Mesodermal cell (in vitro differentiated cells): ENCODE results near the gene RAMP3.

ENCODE experiments used
- H3K27ac ChIP-seq: 2 replicates; pipeline ENCODE4 v1.7.0; 2013; ENCODE audit warnings: mild to moderate bottlenecking, low read depth, low read length, moderate library complexity; ENCODE audit not compliant: severe bottlenecking
- H3K36me3 ChIP-seq: 2 replicates; pipeline ENCODE4 v1.7.1; 2013; ENCODE audit warnings: mild to moderate bottlenecking, low read length, moderate library complexity; ENCODE audit not compliant: control insufficient read depth, insufficient read depth
- H3K4me1 ChIP-seq: one replicate; pipeline ENCODE4 v1.7.1; 2013; ENCODE audit warnings: mild to moderate bottlenecking, low read length; ENCODE audit not compliant: insufficient read depth, control insufficient read depth, poor library complexity, severe bottlenecking
- H3K4me3 ChIP-seq: 2 replicates; pipeline ENCODE4 v1.7.0; 2013; ENCODE audit warnings: low read length, control low read depth, mild to moderate bottlenecking; ENCODE audit not compliant: insufficient read depth, poor library complexity, severe bottlenecking; ENCODE audit errors: extremely low read depth
- H3K9me3 ChIP-seq: 2 replicates; pipeline ENCODE4 v1.7.1; 2013; ENCODE audit warnings: mild to moderate bottlenecking, low read length, moderate library complexity; ENCODE audit not compliant: control insufficient read depth
- WGBS, 2 experiments: methylation state at CpG; one replicate each; pipeline ENCODE4 v1.1.5; 2013; ENCODE audit warnings: missing lambda C conversion rate in 2 of 2; ENCODE audit not compliant: insufficient coverage in 2 of 2; 5-methylcytosine and 5-hydroxymethylcytosine counted together

The RAMP3 gene

GRCh38 chr7:45180084-45180986, 22.7 kb downstream of the RAMP3 start:
- Histone ChIP-seq H3K4me3 (no peak overlapping the region), H3K4me1 (no peaks in the 10 kb centered on the region), H3K9me3 (no peaks in the 10 kb centered on the region), H3K36me3 (no peaks in the 10 kb centered on the region), H3K27ac (no peak overlapping the region)
- 89 to 90% methylated on average over 8 to 12 of the region's 13 CpGs for WGBS, 2 experiments

GRCh38 chr7:45181286-45181960, 23.8 kb downstream of the RAMP3 start:
- WGBS, 2 experiments: 81 to 83% methylated on average over 5 to 6 of the region's 7 CpGs
- no peak overlapping the region for H3K4me3 ChIP-seq

DNA sequence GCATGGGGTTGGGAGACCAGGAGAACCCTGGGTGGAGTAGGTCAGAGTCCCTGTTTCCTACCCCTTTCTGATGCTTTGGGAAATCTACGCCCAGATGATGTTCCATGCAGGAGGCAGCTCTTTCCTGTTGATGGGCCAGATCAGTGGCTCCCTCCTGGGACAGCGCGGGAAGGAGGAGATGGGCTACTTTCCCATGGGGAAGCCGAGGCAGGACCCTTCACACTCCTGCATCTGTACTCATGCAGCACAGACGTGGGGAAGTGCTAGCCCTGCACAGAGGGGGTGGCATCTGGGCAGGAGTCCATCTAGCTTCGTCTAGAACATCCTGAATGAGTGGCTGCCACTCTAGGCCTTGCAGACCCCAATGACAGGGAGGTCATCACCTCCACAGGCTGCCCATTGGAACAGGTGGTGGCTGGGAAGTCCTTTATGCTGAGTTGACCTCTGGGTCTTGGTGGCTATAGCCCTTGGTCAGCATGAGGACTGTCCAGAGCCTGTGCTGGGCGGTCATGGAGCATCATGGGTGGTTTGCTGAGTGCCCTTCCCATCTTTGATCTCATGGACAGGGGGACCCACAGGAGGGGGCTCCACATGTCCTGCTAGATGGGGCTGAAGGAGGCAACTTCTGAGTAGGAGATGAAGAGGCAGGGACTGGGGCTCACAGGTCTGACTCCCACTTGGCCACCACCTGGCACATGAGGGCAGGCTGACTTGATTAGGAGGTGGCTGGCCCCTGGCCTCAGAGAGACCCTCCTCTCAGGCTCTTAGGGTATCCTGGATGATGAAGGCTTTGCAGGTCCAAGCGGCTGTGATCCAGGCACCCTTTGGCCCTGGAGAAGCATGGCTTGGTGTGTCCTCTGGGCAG, 24.6 kb downstream of the RAMP3 start:
- Histone ChIP-seq H3K36me3 (no peaks in the 10 kb centered on the region), H3K4me3 (no peak overlapping the region), H3K9me3 (no peaks in the 10 kb centered on the region), H3K27ac (no peak overlapping the region), H3K4me1 (no peaks in the 10 kb centered on the region)
- 73 to 87% methylated on average over 5 to 8 of the region's 8 CpGs for WGBS, 2 experiments

More at GRCh38 chr7:45181286-45181960, 23.8 kb downstream of the RAMP3 start:
- no peaks in the 10 kb centered on the region for H3K4me1 ChIP-seq
- H3K27ac ChIP-seq: no peak overlapping the region
- H3K9me3 ChIP-seq: no peaks in the 10 kb centered on the region
- H3K36me3 ChIP-seq: no peaks in the 10 kb centered on the region

GRCh38 chr7:45182856-45183710, 25.5 kb downstream of the RAMP3 start:
- WGBS, 2 experiments: 89 to 92% methylated on average over 15 to 19 of the region's 21 CpGs
- Histone ChIP-seq H3K27ac (no peak overlapping the region), H3K36me3 (no peaks in the 10 kb centered on the region), H3K4me3 (no peak overlapping the region), H3K4me1 (no peaks in the 10 kb centered on the region), H3K9me3 (no peaks in the 10 kb centered on the region)

DNA sequence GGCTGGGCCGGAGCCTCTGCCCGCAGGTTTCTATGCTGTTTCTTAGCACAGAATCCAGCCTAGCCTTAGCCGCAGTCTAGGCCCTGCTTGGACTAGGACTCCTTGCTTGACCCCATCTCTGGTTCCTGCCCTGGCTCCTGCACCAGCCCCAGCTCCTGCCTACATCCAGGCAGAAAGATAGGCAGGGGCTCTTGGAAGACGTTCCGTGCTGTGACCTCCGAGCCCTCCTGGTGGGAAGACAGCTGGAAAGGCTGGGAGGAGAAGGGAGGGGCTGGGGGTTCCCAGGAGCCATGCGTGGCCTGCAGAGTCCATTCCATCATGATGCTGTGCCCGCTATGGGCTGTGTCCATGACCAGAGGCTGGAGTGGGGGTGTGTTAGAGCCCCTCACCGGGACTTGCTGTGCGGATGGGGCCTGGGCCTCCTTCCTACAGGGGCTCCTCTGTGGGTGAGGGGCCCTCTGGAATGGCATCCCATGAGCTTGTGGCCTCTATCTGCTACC, 26.2 kb downstream of the RAMP3 start:
- WGBS, 2 experiments: 87 to 90% methylated on average over 8 of the region's 10 CpGs
- H3K27ac ChIP-seq: no peak overlapping the region
- H3K36me3 ChIP-seq: no peaks in the 10 kb centered on the region
- H3K4me3 ChIP-seq: no peak overlapping the region
- no peaks in the 10 kb centered on the region for H3K9me3 ChIP-seq
- no peaks in the 10 kb centered on the region for H3K4me1 ChIP-seq

DNA sequence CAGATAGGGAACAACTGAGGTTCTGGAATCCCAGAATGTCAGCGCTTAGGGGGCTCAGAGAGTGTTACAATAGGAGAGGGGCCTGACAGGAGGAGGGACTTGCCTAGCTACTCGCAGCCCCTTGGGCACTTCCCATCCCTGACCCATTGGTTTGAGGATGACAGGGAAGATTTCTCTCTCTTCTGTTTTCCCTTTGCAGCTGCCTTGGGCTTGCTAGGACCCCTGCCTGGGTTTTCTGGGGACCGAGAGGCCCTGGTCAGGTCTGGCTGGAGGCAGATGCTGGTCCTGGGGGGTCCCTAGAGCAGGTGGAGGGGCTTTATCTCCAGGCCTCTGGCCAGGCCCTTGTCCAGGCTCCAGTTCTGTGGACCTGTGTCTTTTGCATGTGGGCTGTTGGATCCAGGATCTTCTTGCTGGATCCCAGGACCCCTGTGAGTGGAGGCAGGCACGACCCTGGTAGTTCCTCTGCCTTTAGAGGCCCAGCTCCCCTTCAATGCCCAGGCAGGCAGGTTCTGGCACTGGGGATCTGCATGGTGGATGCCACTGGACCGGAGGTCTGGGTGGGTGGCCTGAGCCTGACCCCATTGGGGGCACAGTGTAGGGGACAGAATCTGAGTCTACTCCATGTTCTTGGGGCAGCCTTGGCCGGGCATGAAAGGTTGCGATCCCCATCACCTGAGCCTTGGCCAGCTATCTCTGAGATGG, 26.9 kb downstream of the RAMP3 start:
- no peaks in the 10 kb centered on the region for H3K36me3 ChIP-seq
- H3K9me3 ChIP-seq: no peaks in the 10 kb centered on the region
- 87 to 94% methylated on average over 5 to 6 of the region's 7 CpGs for WGBS, 2 experiments
- no peak overlapping the region for H3K27ac ChIP-seq
- H3K4me1 ChIP-seq: no peaks in the 10 kb centered on the region
- no peak overlapping the region for H3K4me3 ChIP-seq

DNA sequence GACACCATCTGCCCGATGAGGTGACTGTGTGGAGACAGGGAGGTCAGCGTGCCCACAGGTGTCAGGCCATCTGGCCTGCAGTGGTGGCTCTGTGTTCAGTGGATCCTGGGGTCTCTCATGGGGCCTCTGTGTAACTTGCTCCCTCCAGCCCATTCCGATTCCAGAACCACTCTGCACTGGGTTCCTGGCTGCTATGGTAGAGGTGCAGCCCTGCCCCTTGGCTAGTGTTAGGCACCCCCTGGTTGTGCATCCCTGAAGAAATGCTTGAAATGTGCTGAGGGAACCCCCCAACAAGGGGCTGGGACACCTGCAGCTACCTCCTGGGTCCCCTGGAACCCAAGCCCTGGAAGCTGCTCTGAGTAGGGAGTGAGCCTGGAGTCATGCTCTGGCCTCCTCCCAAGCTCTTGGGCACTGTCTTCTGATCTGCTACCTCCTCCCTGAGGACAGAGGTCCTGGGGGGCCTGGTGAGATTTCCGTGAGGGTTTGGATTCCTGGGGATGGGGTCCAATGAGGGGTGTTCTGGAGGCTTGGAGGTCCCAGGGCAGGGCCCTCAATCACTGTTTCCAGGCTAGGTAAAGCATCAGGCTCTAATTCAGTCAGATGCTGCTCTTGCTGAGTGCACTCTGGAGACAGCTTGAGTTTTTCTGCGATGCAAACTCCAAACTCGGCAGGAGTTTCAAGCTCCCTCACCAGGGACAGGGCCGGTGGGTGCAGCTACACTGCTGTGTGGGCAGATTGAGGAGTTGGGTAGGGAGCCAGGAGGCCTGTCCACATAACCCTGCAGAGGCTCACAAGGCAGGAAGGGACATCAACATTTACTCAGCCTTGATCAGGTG, 27.7 kb downstream of the RAMP3 start:
- WGBS, 2 experiments: 75% methylated on average over 6 of the region's 7 CpGs
- Histone ChIP-seq H3K4me1 (no peaks in the 10 kb centered on the region), H3K9me3 (no peaks in the 10 kb centered on the region), H3K4me3 (no peak overlapping the region), H3K27ac (no peak overlapping the region), H3K36me3 (no peaks in the 10 kb centered on the region)

- Histone ChIP-seq H3K27ac (no peak overlapping the region), H3K9me3 (no peaks in the 10 kb centered on the region), H3K36me3 (no peaks in the 10 kb centered on the region), H3K4me3 (no peak overlapping the region), H3K4me1 (no peaks in the 10 kb centered on the region)
- WGBS, 2 experiments: no CpG with 5 or more reads among the region's 3 CpGs
Measured at GRCh38 chr7:45185864-45186250, 28.3 kb downstream of the RAMP3 start.

- Histone ChIP-seq H3K4me3 (no peak overlapping the region), H3K4me1 (no peaks in the 10 kb centered on the region), H3K27ac (no peak overlapping the region), H3K36me3 (no peaks in the 10 kb centered on the region), H3K9me3 (no peaks in the 10 kb centered on the region)
- WGBS, 2 experiments: 80 to 85% methylated on average over 10 to 11 of the region's 11 CpGs
Measured at GRCh38 chr7:45186261-45186813, 28.7 kb downstream of the RAMP3 start.
